Ishikawa (cell line): Measurements from ENCODE around the gene CUBN.

Source experiments
- CEBPB ChIP-seq: IDR thresholded peaks from 2 replicates; pipeline ENCODE4 v1.6.1; 2012
- YY1 ChIP-seq: IDR thresholded peaks from 2 replicates; pipeline ENCODE4 v1.6.1; 2012; ENCODE audit warnings: low read depth

DNA sequence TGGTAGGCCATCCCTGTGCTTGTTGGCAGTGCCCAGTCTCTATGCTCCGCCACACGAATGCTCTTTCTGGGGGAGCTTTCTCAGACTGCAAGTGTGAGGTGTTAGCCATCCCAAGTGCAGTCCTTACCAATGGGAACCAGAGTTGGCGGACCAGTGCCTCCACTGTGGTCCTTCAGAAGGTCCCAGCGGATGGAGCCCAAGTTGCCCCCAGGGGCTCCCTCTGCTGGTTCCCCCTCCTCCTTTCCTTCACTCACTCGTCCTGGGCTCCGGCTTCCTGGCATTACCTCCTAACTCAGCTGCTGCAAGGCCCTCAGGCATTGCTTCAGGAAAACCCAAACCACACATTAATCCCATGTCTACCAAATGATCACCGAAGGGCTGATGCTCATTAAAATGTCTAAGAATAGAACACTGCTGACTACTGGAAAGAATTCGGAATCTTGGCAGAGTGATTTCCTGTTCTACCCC is 139.8 kb downstream of the CUBN start:
- TF ChIP-seq YY1 (no peak), CEBPB (no peak)
